Activated B cell treated with CpG ODN at 0.5 μM for 24 hours (primary cell): ENCODE measurements around the gene STARD5. TPM values are rescaled to one million over a fixed set of nuclear protein-coding genes. Genes with fewer than 3 reads are reported as not detected.
A peak's percentile ranks its signal among the peaks of the same experiment; 100 is the strongest.

Source experiments
- ATAC-seq: fragments of 200-7000 bp; cut with Tn5 transposase; one replicate; pipeline ENCODE4 v1.10.0; 2021; ENCODE audit warnings: low read depth, mild to moderate bottlenecking, moderate library complexity
- CTCF ChIA-PET: fragments of 350-600 bp; sonication (Branson Sonifier 250); formaldehyde crosslinking; loops from one replicate; lab custom pipeline; 2021; ENCODE audit warnings: antibody characterized with exemption; lab: Charles Lee
- POLR2A ChIA-PET: fragments of 350-600 bp; sonication (Branson Sonifier 250); formaldehyde crosslinking; loops from one replicate; lab custom pipeline; 2021; ENCODE audit warnings: antibody characterized with exemption; lab: Charles Lee
- DNase-seq: peaks from one replicate; pipeline ENCODE4 v3.0.0; 2022
- H3K27ac Mint-ChIP-seq: one replicate; pipeline ENCODE4 v1.8.0; 2020; ENCODE audit warnings: mixed read lengths
- H3K27me3 Mint-ChIP-seq: one replicate; pipeline ENCODE4 v1.8.0; 2021; ENCODE audit warnings: mixed read lengths
- H3K36me3 Mint-ChIP-seq: one replicate; pipeline ENCODE4 v1.8.0; 2021; ENCODE audit warnings: low read depth, mixed read lengths
- H3K4me1 Mint-ChIP-seq: one replicate; pipeline ENCODE4 v1.8.0; 2021; ENCODE audit warnings: mixed read lengths
- H3K4me3 Mint-ChIP-seq: one replicate; pipeline ENCODE4 v1.8.0; 2020; ENCODE audit warnings: mild to moderate bottlenecking, mixed read lengths
- H3K9me3 Mint-ChIP-seq: one replicate; pipeline ENCODE4 v1.8.0; 2020; ENCODE audit warnings: mixed read lengths
- intact Hi-C: fragments of 100-400 bp; cut with micrococcal nuclease; formaldehyde crosslinking; loops from one replicate; pipeline ENCODE4 v1.15.1; 2024
- total RNA-seq: library from RNA; stranded (reverse); gene quantifications from 2 replicates; pipeline ENCODE4 v1.2.3, GENCODE V29; 2022
- TF ChIP-seq, protein P1 (sequence below): fragments of 200-600 bp; IDR thresholded peaks from one replicate; pipeline ENCODE4 v1.8.0; 2022; ENCODE audit warnings: antibody characterized with exemption, mild to moderate bottlenecking

The STARD5 gene
- total RNA-seq, 1 donor from 2014 or later, result 14.3 TPM

GRCh38 chr15:81301385-81301784, 22.6 kb downstream of the STARD5 start:
- ChIA-PET POLR2A (interaction anchor here (0.8 to 14.9 kb wide), 20 partner anchors 4 to 310 kb away, joined by 3 to 631 read pairs (median 5); partner anchors contain the start of genes STARD5 and TLNRD1), CTCF (interaction anchor here (0.8 to 5.2 kb wide), 12 partner anchors 9 to 99 kb away, joined by 3 to 51 read pairs (median 5); partner anchors contain the start of gene STARD5)
- H3K9me3 Mint-ChIP-seq, result no peaks in the 10 kb centered on the region
- H3K27me3 Mint-ChIP-seq, result no peaks in the 10 kb centered on the region
- peak overlapping the region; percentile 99 for H3K4me3 Mint-ChIP-seq
- TF ChIP-seq, protein P1, sequence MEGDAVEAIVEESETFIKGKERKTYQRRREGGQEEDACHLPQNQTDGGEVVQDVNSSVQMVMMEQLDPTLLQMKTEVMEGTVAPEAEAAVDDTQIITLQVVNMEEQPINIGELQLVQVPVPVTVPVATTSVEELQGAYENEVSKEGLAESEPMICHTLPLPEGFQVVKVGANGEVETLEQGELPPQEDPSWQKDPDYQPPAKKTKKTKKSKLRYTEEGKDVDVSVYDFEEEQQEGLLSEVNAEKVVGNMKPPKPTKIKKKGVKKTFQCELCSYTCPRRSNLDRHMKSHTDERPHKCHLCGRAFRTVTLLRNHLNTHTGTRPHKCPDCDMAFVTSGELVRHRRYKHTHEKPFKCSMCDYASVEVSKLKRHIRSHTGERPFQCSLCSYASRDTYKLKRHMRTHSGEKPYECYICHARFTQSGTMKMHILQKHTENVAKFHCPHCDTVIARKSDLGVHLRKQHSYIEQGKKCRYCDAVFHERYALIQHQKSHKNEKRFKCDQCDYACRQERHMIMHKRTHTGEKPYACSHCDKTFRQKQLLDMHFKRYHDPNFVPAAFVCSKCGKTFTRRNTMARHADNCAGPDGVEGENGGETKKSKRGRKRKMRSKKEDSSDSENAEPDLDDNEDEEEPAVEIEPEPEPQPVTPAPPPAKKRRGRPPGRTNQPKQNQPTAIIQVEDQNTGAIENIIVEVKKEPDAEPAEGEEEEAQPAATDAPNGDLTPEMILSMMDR, result no peak
- peaks cover 100% of the 10 kb centered on the region for H3K36me3 Mint-ChIP-seq
- DNase-seq, result no peak
- peaks cover 97% of the 10 kb centered on the region for H3K4me1 Mint-ChIP-seq
- intact Hi-C loops, result no loop called here
- peak overlapping the region; percentile 99 for H3K27ac Mint-ChIP-seq
- ATAC-seq, result no peak

GRCh38 chr15:81299630-81300273, 24.2 kb downstream of the STARD5 start:
- Mint-ChIP-seq H3K9me3 (no peaks in the 10 kb centered on the region), H3K4me3 (peak overlapping the region; percentile 99), H3K36me3 (peaks cover 99% of the 10 kb centered on the region), H3K4me1 (peaks cover 98% of the 10 kb centered on the region), H3K27ac (peak overlapping the region; percentile 99), H3K27me3 (no peaks in the 10 kb centered on the region)
- intact Hi-C loops, result loop anchor here (10.0 kb wide), 1 partner anchor 1325 kb away; the partner anchor contains the start of gene BCL2A1
- ATAC-seq (no peak), DNase-seq (no peak)
- ChIA-PET CTCF (interaction anchor here (0.8 to 5.2 kb wide), 3 partner anchors 12 to 34 kb away, joined by 3 to 51 read pairs (median 5); no protein-coding TSS in a partner anchor), POLR2A (interaction anchor here (0.7 to 14.9 kb wide), 10 partner anchors 4 to 310 kb away, joined by 3 to 631 read pairs (median 6); partner anchors contain the start of genes MESD and STARD5)
- TF ChIP-seq, protein P1, result no peak

DNA sequence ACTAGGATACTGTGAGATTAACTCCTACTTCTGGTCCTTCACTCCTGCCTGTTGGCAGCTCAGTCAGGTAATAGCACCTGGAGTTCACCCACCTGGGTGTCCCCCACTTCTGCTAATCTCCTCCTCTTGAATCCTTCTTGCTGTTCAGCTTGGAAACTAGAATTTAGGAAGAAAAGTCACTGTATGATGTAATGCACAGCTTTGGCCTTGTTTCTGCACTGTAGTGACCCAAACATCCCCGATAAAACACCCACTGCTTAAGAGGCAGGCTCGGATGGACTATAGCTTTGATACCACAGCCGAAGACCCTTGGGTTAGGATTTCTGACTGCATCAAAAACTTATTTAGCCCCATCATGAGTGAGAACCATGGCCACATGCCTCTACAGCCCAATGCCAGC, 24.8 kb downstream of the STARD5 start:
- DNase-seq (no peak), ATAC-seq (no peak)
- intact Hi-C loops, result loop anchor here (10.0 kb wide), 1 partner anchor 1324 kb away; the partner anchor contains the start of gene BCL2A1
- Mint-ChIP-seq H3K9me3 (no peaks in the 10 kb centered on the region), H3K4me1 (peaks cover 98% of the 10 kb centered on the region), H3K36me3 (peaks cover 96% of the 10 kb centered on the region), H3K27me3 (no peaks in the 10 kb centered on the region), H3K27ac (peak overlapping the region; percentile 99), H3K4me3 (peak overlapping the region; percentile 99)
- ChIA-PET POLR2A (interaction anchor here (0.7 to 14.9 kb wide), 10 partner anchors 3 to 309 kb away, joined by 3 to 631 read pairs (median 4); partner anchors contain the start of genes MESD and STARD5), CTCF (interaction anchor here (0.8 to 5.2 kb wide), 4 partner anchors 12 to 33 kb away, joined by 3 to 51 read pairs (median 4); no protein-coding TSS in a partner anchor)
- TF ChIP-seq, protein P1, result no peak

DNA sequence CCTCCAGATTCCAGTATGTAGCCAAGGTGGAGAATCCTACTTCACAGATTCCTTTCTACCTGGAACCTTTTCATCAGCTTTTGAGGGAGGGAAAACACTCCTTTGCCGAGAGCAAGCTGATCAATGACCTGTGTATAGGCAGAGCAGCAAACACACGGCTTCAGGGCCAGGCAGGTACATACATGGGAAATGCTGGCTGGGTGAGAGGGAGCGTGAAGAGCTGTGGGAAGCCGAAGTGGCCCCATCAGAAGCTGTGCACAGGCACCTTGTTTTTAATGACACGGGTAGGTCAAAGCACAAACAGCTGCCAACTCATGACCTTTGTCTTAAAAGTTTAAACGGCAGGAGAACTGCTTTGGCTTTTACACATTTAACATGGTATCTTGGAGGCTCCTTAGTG, 25.3 kb downstream of the STARD5 start:
- intact Hi-C loops, result loop anchor here (10.0 kb wide), 1 partner anchor 1324 kb away; the partner anchor contains the start of gene BCL2A1
- CTCF ChIA-PET, result interaction anchor here (0.9 to 5.2 kb wide), 3 partner anchors 13 to 32 kb away, joined by 3 to 51 read pairs (median 5); no protein-coding TSS in a partner anchor

More for the DNA sequence above, 25.3 kb downstream of the STARD5 start:
- Mint-ChIP-seq H3K36me3 (peaks cover 95% of the 10 kb centered on the region), H3K4me3 (peak overlapping the region; percentile 99), H3K9me3 (no peaks in the 10 kb centered on the region), H3K4me1 (peaks cover 98% of the 10 kb centered on the region), H3K27me3 (no peaks in the 10 kb centered on the region), H3K27ac (peak overlapping the region; percentile 99)
- ATAC-seq, result no peak
- DNase-seq, result no peak
- POLR2A ChIA-PET, result interaction anchor here (1.0 to 14.9 kb wide), 8 partner anchors 2 to 299 kb away, joined by 3 to 631 read pairs (median 6); partner anchors contain the start of gene STARD5
- TF ChIP-seq, protein P1, result no peak
